ENCODE measurements around the gene TMC1.

GRCh38 chr9:72494051-72494450 is 27.4 kb upstream of the TMC1 start:
- no peak for TF ChIP-seq MAX (IDR thresholded peaks at IDR 0.05)
- no peak for TF ChIP-seq EGR1 (IDR thresholded peaks at IDR 0.05)
- TF ChIP-seq USF1 (IDR thresholded peaks at IDR 0.05): no peak
- TF ChIP-seq YY1 (IDR thresholded peaks at IDR 0.05; ENCODE audit: low read depth): no peak
- no peak for TF ChIP-seq REST (IDR thresholded peaks at IDR 0.05; ENCODE audit: low read depth)
- no peak for TF ChIP-seq TAF1 (IDR thresholded peaks at IDR 0.05; ENCODE audit: low read depth)

All from Ishikawa (cell line).